CD4-positive, alpha-beta T cell treated with Interleukin-1 beta for 1 hour (primary cell): ENCODE results near the gene SVIL.
A peak's percentile ranks its signal among the peaks of the same experiment; 100 is the strongest.

Source experiments
- DNase-seq, 2 donors: peaks; one replicate each; pipeline ENCODE4 v3.0.0-alpha.2; 2020 to 2022

SVIL gene

GRCh38 chr10:29634764-29635625 lies at the start of gene SVIL:
Gene SVIL (minus strand): TSS chr10:29634971. CDS start chr10:29555058, 79,913 bp downstream.
- DNase-seq, result no peak

- DNase-seq, result peak; percentile 80 to 82
Observed at GRCh38 chr10:29681676-29682448, 47.1 kb upstream of the SVIL start.

- no peak for DNase-seq
Observed at GRCh38 chr10:29680091-29680490, 45.3 kb upstream of the SVIL start.

GRCh38 chr10:29676732-29677131 lies 42.0 kb upstream of the SVIL start:
- no peak for DNase-seq

GRCh38 chr10:29675984-29676383 lies 41.2 kb upstream of the SVIL start:
- no peak for DNase-seq

GRCh38 chr10:29671968-29672367 lies 37.2 kb upstream of the SVIL start:
- DNase-seq, result no peak

- no peak for DNase-seq
Observed at GRCh38 chr10:29671228-29671780, 36.5 kb upstream of the SVIL start.

GRCh38 chr10:29670761-29671160 lies 36.0 kb upstream of the SVIL start:
- no peak for DNase-seq

- no peak for DNase-seq
Observed at GRCh38 chr10:29669149-29669548, 34.4 kb upstream of the SVIL start.

- DNase-seq, result no peak
Observed at GRCh38 chr10:29668628-29669027, 33.9 kb upstream of the SVIL start.

- DNase-seq, result no peak
Observed at GRCh38 chr10:29667191-29667590, 32.4 kb upstream of the SVIL start.

- DNase-seq, result no peak
Observed at GRCh38 chr10:29666201-29666600, 31.4 kb upstream of the SVIL start.

GRCh38 chr10:29663718-29664117 lies 28.9 kb upstream of the SVIL start:
- DNase-seq, result no peak

- peak; percentile 83 to 84 for DNase-seq
Observed at GRCh38 chr10:29658984-29659965, 24.5 kb upstream of the SVIL start.

GRCh38 chr10:29657719-29658274 lies 23.0 kb upstream of the SVIL start:
- DNase-seq, result peak in 1 of 2 donors; percentile 49

GRCh38 chr10:29656451-29656992 lies 21.8 kb upstream of the SVIL start:
- no peak for DNase-seq

- no peak for DNase-seq
Observed at GRCh38 chr10:29652192-29652591, 17.4 kb upstream of the SVIL start.

GRCh38 chr10:29651767-29652166 lies 17.0 kb upstream of the SVIL start:
- no peak for DNase-seq

- DNase-seq, result no peak
Observed at GRCh38 chr10:29650552-29650944, 15.8 kb upstream of the SVIL start.

- DNase-seq, result no peak
Observed at GRCh38 chr10:29649561-29650551, 15.1 kb upstream of the SVIL start.

- no peak for DNase-seq
Observed at GRCh38 chr10:29648983-29649268, 14.2 kb upstream of the SVIL start.
